ENCODE measurements around the gene B3GALNT2.
A peak's percentile ranks its signal among the peaks of the same experiment; 100 is the strongest.
"Not testable (repeated sequence)": the region's sequence is repeated elsewhere in the genome, so short reads cannot be mapped to it uniquely, and the experiment has no call there.

Gene B3GALNT2

GRCh38 chr1:235503403-235504121 lies 690 bp downstream of the B3GALNT2 start:
- DNase-seq: peak; percentile 58

DNA sequence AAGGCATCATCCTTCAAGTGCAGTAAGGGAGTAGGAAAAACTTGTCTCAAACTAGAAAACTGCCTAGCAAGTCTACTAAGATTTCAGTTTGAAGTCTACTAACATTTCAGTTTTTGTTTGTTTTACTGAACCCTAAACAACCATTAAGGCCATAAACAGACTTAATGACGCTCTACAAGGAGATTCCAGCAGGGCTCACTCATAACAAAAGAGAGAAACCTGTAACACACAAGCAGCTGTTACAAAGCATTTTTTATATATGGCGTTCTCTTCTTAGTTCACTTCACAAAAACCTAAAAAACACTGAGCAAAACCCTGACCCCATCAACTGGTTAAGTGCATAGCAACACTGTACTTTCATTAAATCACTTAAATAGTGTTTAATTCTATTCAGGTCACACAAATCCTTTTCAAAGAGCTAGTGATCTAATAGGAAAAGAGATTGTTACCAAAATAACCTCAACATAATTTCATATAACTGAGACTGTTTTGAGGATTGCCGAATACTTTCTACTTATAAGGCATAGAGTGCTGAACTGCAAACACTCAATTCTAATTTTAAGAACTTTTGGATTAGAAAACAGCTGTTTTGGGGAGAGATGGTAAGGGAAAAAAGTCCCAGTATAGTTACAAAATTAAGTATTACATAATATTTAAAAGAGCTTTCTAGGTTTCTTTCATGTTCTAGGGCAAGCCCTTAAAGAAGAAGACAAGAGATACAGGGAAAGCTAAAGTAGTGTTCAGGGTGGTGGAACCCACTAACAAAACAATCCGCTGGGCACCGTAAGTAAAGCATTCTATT lies 1.4 kb downstream of the B3GALNT2 start:
- peak; percentile 34 for DNase-seq

GRCh38 chr1:235500971-235501540 lies 3.2 kb downstream of the B3GALNT2 start:
- no peak for DNase-seq

- DNase-seq: no peak
Observed at GRCh38 chr1:235495551-235495950, 8.7 kb downstream of the B3GALNT2 start.

GRCh38 chr1:235495030-235495429 lies 9.2 kb downstream of the B3GALNT2 start:
- DNase-seq: no peak

- no peak for DNase-seq
Observed at GRCh38 chr1:235494531-235494930, 9.7 kb downstream of the B3GALNT2 start.

DNA sequence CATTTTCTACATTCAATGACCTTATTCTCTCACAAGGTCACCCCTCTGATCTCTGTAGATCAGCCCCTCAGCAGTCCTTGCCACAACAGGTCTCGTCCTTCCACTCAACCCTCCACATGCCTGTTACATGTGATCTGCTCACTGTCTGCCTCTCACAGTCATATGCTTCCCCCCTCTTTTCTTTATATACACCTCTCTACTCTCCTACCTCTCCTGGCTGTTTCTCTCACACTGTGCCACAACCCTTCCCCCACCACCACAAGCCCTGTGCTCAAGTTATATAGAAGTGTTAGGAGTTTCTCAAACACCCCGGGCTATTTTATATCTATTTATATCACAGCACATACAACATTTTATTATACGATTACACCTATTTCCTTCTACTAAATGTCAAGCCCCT lies 12.6 kb downstream of the B3GALNT2 start:
- DNase-seq: no peak

DNA sequence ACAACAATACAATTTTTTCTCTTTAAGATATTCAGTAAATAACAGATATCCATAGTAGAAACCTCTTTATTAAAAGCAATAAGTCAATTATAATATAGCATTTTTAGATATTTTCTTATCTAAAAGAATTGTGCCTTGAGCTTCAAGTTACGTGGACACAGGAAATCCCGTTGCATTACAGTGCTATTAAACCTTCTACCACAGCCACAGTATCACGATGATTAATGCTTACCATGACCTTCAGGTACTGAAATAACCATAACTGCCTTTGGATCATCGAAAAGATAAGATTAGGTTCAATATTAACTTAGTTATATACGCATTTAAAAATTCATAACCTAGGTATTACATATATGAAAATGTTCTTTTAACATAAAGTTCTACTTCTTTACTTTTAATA lies 17.9 kb downstream of the B3GALNT2 start:
- no peak for DNase-seq

DNA sequence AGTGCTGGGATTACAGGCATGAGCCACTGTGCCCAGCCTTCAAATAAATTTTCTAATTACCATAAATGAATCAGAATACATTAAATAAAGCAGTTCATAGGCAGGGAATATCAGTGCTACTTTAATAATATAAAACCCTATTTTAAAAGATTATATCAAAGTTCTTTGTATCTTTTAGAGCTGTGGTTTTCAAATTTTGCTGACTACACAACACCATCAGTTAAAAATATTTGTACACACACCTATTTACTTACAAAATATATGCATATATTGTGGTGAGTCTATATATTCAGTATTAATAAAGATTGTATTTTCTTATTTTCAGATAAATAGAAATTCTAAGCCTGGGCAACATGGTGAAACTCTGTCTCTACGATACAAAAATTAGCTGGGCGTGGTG lies 18.7 kb downstream of the B3GALNT2 start:
- no peak for DNase-seq

DNA sequence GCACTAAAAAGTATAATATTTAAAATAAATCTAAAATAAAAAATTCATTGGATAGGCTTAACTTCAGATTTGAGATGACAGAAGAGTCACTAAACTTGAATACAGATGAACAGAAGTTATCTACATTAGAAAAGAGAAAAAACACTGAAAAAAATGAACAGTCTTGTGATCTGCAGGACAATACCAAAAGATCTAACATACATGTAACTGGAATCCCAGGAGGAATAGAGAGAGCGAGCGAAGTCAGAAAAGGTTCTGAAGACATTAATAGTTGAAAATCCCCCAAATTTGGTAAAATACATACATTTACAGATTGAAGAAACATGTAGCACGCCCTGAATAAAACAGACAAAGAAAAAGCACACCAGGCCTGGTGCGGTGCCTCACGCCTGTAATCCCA lies 21.2 kb downstream of the B3GALNT2 start:
- DNase-seq: no peak

DNA sequence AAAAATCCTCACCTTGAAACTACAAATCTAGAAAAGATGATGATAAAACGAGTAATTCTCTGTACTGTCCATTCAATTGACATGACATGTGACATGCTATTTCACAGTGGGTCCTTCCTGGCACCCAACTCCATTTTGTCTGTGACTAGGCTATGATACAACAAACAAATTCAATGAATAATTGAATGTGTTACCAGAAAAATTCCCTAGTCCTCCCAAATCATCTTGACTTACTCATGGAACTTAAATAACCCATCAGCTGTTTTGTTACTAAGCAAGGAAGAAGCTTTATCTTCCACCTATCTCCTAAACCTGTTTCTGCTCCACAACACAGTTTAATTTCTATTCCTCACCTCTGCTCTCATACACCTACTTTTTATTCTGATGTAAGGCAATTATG lies 30.4 kb downstream of the B3GALNT2 start:
- DNase-seq: no peak

DNA sequence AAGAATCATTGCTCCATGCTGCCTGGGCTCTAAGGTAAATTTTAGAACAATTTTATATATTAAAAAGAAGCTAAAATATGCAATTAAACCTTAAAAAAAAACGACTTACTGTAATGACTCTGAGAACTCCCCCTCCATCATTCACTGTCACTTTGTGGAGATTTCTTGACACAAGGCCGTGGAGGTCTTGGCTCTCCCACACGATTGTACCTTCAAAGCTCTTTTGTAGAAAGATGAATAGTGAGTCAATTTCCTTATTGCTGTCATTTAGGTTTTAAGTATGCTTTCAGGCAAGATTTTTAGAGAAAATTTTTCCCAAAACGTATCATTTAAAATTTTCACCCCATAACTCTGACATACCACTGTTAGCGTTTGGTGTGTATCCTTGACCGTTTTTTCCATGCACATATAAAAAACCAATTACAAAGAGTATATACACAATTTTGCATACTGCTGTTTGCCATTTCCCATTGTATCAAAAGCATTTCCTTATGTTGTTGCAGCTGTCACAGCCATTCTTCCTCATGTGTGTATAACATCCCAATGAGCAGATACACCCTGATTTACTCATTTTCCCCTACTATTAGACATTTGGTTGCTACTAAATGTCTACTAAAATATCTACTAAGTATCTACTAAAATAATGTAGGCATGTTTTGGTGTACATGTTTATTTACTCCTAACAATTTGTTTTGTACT lies 33.4 kb downstream of the B3GALNT2 start:
- DNase-seq: no peak

- not testable (repeated sequence) for DNase-seq
Observed at GRCh38 chr1:235469897-235470296, 34.4 kb downstream of the B3GALNT2 start.

GRCh38 chr1:235468970-235469369 lies 35.3 kb downstream of the B3GALNT2 start:
- DNase-seq: no peak

- no peak for DNase-seq
Observed at GRCh38 chr1:235468004-235468403, 36.2 kb downstream of the B3GALNT2 start.

- no peak for DNase-seq
Observed at GRCh38 chr1:235465066-235465465, 39.2 kb downstream of the B3GALNT2 start.

GRCh38 chr1:235462832-235463231 lies 41.4 kb downstream of the B3GALNT2 start:
- not testable (repeated sequence) for DNase-seq

DNA sequence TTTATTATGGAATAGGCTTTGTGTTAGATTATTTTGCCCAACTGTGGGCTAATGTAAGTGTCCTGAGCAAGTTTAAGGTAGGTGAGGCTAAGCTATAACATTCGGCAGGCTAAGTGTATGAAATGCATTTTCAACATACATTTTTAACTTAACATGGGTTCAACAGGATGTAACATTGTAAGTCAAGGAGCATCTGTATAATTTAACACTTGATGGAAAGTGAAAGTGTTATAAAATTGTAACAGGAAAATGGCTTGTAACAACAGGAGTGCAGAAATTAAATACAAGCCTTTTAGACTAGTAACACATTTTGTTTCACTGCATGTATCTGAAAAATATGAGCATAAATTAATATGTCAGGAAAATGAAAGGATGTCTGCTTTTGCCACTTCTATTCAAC lies 42.3 kb downstream of the B3GALNT2 start:
- DNase-seq: no peak

DNA sequence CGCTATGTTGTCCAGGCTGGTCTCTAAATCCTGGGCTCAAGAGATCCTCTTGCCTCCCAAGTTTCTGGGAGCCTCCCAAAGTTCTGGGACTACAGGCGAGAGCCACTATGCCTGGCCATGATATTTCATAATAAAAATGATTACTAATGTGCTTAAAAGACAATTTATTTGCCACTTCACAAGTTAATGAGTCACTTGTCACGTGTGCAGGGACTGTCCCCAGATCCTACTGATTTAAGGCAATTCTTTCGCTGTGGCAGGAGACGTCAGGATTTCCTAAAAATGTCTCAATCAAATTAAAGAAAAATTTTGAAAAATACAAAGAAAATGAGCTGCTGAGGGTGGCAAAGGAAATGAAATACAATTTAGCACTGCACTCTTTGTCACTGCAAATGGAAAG lies 43.5 kb downstream of the B3GALNT2 start:
- no peak for DNase-seq

DNA sequence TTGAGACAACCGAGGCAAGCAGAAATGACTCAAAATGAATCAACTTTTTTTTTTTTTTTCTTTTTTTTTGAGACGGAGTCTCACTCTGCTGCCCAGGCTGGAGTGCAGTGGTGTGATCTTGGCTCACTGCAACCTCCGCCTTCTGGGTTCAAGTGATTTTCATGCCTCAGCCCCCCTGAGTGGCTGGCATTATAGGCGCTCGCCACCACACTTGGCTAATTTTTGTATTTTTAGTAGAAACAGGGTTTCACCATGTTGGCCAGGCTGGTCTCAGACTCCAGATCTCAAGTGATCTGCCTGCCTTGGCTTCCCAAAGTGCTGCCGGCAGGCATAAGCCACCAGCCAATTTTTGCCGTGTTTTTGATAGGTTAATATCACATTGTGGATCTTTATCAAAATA lies 46.4 kb downstream of the B3GALNT2 start:
- DNase-seq: not testable (repeated sequence)

DNA sequence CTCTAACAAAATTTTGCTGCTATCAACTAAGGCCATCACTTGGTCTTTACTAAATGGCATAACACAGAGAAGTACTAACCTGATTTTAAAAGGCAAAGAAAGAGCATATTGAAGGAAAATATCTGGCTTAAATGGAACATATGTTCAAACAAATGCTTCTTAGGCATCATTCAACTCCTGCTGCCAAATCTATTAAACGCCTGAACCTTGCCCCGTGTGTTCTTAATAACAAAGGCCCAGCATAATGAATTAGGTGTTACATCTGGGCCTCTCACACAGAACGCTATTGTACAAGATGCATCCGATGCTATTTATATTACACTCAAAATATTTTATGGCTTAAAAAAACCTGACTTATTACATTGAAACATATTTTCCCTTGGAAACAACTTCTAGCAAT lies 48.4 kb downstream of the B3GALNT2 start:
- no peak for DNase-seq

DNA sequence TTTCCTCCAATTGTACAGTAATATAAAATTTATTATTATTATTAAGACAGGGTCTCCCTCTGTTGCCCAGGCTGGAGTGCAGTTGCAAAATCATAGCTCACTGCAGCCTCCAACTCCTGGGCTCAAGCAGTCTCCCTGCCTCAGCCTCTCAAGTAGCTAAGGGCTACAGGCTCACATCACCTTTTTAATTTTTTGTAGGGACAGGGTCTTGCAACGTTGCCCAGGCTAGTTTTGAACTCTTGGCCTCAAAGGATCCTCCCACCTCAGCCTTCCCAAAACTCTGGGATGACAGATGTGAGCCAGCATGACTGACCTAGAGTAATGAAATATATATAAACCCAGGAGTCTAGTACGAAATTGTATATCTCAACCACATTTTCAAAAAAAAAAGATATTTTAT lies 49.2 kb downstream of the B3GALNT2 start:
- DNase-seq: no peak

DNA sequence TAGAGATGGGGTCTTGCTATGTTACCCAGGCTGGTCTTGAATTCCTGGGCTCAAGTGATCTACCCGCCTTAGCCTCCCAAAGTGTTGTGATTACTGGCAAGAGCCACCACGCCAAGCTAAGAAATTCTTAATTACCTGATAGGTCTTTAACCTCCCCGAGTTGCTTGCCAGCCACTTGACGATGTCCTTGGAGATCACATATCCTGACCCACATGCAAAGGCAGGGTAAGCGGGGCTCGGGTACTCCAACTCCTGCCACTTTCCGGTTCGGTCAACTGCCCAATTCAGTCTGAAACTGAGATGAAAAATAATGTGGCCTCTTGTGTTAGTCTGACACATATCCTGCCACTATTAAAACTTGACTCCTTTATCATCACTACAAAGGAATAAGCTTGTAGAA lies 50.2 kb downstream of the B3GALNT2 start:
- DNase-seq: no peak
